ENCODE results near the gene RAD21L1.

RAD21L1 gene

DNA sequence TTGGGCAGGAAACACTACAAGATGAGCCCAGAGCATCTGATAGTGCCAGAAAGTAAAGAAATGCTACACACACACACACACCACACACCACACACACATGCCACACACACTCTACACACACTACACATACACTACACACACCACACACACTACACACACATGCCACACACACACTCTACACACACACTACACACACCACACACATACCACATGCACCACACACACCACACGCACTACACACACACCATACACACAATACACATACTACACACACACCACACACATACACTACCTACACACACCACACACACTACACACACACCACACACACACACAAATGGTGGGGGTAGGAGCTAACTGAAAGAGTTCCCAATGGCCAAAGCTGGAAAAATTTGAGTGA, 37.5 kb upstream of the RAD21L1 start:
- DNase-seq (ENCODE audit: insufficient read length, low spot score) (no peak), FAIRE-seq (no peak)
- TF ChIP-seq, protein P1, sequence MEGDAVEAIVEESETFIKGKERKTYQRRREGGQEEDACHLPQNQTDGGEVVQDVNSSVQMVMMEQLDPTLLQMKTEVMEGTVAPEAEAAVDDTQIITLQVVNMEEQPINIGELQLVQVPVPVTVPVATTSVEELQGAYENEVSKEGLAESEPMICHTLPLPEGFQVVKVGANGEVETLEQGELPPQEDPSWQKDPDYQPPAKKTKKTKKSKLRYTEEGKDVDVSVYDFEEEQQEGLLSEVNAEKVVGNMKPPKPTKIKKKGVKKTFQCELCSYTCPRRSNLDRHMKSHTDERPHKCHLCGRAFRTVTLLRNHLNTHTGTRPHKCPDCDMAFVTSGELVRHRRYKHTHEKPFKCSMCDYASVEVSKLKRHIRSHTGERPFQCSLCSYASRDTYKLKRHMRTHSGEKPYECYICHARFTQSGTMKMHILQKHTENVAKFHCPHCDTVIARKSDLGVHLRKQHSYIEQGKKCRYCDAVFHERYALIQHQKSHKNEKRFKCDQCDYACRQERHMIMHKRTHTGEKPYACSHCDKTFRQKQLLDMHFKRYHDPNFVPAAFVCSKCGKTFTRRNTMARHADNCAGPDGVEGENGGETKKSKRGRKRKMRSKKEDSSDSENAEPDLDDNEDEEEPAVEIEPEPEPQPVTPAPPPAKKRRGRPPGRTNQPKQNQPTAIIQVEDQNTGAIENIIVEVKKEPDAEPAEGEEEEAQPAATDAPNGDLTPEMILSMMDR (IDR thresholded peaks at IDR 0.05; ENCODE audit: insufficient read depth, missing control alignments), result no peak

DNA sequence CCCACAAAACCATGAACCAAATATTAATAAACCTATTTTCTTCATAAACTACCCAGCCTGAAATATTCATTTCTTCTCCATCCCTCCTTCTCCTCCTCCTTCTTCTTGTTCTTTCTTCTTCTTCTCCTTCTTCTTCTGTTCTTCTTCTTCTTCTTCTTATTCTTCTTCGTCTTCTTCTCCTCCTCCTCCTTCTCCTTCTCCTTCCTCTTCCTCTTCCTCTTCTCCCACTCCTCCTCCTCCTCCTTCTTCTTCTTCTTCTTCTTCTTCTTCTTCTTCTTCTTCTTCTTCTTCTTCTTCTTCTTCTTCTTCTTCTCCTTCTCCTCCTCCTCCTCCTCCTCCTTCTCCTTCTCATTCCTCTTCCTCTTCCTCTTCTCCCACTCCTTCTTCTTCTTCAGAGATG, 36.0 kb upstream of the RAD21L1 start:
- DNase-seq (ENCODE audit: insufficient read length, low spot score) (no peak), FAIRE-seq (no peak)
- TF ChIP-seq, protein P1 (IDR thresholded peaks at IDR 0.05; ENCODE audit: insufficient read depth, missing control alignments), result no peak

DNA sequence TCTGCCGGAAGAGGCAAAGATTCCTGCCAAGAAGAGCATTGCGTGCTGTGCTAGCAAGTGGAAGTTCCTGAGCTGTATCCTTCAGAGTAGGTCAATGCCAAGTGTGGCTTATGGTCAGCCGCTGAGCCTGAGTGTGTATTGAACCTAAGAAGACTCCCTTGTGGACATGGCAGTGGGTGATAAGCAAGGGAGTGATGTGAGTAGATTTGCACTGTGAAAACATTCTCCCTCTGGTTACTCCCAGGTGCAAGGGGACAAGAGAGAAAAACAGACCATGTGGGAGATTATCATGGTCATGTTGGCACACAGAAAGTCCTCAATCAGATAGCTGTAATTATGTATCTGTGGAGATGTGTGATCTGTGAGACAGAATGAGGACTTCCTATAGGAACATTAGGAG, 35.0 kb upstream of the RAD21L1 start:
- DNase-seq (ENCODE audit: insufficient read length, low spot score) (no peak), FAIRE-seq (no peak)
- TF ChIP-seq, protein P1 (IDR thresholded peaks at IDR 0.05; ENCODE audit: insufficient read depth, missing control alignments), result no peak

DNA sequence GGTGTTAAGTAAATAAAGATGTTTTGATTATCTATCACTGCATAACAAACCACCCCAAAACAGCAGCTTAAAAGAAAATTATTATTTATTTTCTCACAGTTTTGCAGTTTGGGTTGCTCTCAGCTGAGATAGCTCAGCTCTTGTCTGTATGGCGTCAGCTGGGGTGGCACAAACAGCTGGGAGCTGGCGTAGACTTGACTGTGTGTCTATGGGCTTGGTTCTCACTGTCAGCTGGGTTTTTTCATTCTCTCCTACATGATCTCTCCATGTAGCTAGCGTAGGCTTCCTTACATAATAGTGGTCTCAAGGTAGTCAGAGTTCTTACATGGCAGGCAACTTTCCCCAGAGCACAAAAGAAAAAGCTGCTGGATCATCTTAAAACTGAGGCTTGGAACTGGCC, 34.5 kb upstream of the RAD21L1 start:
- DNase-seq (ENCODE audit: insufficient read length, low spot score), result no peak
- FAIRE-seq, result no peak

DNA sequence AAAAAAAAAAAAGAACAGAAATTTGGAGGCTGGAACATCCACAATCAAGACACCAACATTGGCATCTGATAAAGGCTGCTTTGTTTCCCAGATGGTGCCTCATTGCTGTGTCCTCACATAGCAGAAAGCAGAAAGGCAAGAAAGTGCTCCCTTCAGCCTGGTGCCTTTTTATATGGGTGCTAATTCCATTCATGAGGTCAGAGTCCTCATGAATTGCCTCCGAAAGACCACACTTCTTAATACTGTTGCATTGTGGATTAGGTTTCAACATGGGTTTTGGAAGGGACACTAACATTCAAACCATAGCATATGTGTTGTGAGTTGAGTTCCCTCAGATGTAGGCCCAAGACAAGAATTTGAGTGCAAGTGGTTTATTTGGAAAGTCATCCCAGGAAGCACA, 30.6 kb upstream of the RAD21L1 start:
- TF ChIP-seq, protein P1 (IDR thresholded peaks at IDR 0.05; ENCODE audit: insufficient read depth, missing control alignments), result no peak
- FAIRE-seq (no peak), DNase-seq (ENCODE audit: insufficient read length, low spot score) (no peak)

More for the DNA sequence above, 34.5 kb upstream of the RAD21L1 start:
- TF ChIP-seq, protein P1 (IDR thresholded peaks at IDR 0.05; ENCODE audit: insufficient read depth, missing control alignments), result no peak

DNA sequence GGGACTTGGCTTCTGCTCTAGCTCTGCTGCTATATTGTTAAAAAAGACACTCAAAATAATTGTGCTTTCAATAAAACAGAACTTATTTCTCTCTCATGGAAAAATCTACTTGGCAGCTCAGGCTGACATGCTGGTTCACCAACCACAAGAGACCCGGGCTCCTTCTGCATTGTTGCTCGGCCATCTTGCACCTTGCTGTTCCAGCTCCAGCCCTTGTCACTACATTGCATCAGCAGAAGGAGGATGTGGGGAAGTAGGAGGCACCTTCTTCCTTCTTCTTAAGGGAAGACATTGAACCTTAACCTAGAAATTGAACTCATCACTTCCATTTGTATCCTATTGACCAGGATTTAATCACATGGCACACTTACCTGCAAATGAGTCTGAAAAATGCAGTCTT, 29.2 kb upstream of the RAD21L1 start:
- no peak for FAIRE-seq
- DNase-seq (ENCODE audit: insufficient read length, low spot score), result no peak
- TF ChIP-seq, protein P1 (IDR thresholded peaks at IDR 0.05; ENCODE audit: insufficient read depth, missing control alignments), result no peak

DNA sequence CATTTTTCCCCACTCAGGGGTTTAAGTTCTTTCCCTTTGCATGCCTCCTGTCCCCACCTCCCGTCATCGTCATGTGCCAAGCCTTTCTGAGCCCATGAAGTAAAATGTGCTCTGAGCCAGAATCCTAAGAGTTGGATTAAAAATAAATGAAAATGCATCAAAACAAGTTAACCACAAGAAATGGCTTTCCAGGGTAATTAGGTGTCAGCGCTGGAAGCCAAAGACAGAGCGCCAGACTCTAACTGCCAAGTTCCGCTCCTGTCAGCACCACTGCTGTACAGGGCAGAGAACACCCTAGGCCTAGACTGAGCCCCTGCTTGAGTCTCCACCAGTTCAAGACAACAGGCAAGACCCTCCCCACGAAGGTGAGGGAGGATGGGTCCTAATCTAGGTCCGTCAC, 28.0 kb upstream of the RAD21L1 start:
- FAIRE-seq (no peak), DNase-seq (ENCODE audit: insufficient read length, low spot score) (no peak)
- TF ChIP-seq, protein P1 (IDR thresholded peaks at IDR 0.05; ENCODE audit: insufficient read depth, missing control alignments), result no peak

All from D721Med (cell line).